HG03108 (cell line): ENCODE data around the gene ADORA2B.
"Not testable (repeated sequence)": the region's sequence is repeated elsewhere in the genome, so short reads cannot be mapped to it uniquely, and the experiment has no call there.

ENCODE experiments used
- ATAC-seq: cut with Tn5 transposase; IDR thresholded peaks from one replicate; pipeline ENCODE4 v1.9.1; 2021; ENCODE audit warnings: moderate library complexity; ENCODE audit not compliant: unreplicated experiment

The ADORA2B gene

GRCh38 chr17:15979013-15979412 lies 34.1 kb downstream of the ADORA2B start:
- ATAC-seq, result not testable (repeated sequence)

DNA sequence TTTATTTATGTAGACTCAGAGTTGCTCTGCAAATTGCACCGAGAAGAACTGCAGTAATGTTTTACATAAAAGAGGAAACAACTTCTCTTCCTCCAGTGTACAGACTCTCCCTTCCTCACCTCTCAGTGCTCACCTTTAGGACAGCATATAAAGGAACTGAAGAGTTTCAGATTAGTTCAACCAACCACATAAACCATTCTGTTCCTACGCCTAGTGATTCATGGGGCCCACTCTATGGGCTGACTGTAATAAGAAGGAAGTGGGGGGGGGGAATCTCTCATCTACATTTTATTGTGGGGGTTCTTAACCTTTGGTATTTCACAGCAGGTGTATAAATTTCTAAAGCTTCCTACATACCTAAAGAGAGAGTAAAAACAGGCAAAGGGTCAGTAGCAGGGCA lies 36.3 kb downstream of the ADORA2B start:
- no peak for ATAC-seq

GRCh38 chr17:15981646-15982580 lies 37.0 kb downstream of the ADORA2B start:
- ATAC-seq, result no peak

- no peak for ATAC-seq
These were observed 51.4 kb downstream of the ADORA2B start for GRCh38 chr17:15996322-15996721.

DNA sequence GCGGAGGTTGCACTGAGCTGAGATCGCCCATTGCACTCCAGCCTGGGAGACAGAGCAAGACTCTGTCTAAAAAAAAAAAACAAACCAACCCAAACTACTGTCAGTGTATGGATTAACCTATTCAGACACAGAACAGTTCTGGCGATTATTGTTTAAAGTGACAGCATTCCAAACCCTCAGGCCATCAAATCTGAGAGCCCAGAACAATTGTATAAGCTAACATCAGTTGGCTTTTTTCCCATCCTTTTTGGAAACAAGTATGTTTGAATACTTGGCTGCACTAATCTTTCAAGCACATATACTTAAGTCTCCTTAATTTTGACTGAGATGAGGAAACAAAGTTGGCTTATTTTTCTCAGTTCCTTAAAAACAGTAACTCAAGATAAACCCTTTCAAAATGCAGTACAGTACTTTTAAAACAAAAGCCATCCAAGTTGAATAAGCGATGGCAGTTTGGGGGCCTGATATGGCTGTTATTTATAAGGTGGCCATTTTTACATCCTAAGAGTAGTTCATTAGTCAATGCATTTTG lies 53.2 kb downstream of the ADORA2B start:
- no peak for ATAC-seq

GRCh38 chr17:15999141-15999973 lies 54.4 kb downstream of the ADORA2B start, which contains the start of the genes TTC19 and ZSWIM7:
Gene TTC19, plus strand, starts transcription at chr17:15999824. Its CDS starts 25 bp downstream, at chr17:15999849.
Gene ZSWIM7, minus strand, starts transcription at chr17:15999704. Its CDS starts 110 bp downstream, at chr17:15999594.
- ATAC-seq, result peak; percentile 90

- ATAC-seq, result peak; percentile 7
These were observed 55.3 kb downstream of the ADORA2B start for GRCh38 chr17:15999974-16000827.

DNA sequence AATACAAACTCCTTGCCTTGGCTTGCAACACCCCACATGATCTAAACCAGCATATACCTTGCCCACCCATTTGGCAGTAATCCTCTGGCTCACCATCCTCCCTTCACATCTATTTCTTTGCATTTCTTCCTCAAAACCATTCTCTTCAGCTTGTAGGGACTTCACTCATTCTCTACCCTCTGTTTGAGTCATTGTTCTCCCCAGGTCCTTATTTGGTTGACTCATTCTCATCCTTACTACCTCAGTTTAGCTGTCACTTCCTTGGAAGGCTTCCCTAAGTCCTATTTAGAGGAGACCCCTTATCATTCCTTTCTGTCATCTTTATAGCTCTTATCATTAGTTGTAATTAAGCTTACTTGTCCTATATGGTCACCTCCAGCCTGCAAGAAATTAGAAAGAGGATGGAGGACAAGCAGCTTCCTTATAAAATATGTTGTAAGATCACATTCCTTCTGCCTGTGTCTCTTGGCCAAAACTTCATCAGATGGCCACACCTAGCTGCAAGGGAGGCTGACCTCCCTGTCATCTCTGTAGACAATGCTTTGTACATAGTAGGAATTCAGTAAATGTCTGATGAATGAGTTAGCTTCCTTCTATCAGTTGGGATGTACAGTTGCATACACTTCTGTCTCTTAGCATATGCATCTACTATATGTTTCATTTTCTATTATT lies 56.4 kb downstream of the ADORA2B start:
- ATAC-seq, result no peak

DNA sequence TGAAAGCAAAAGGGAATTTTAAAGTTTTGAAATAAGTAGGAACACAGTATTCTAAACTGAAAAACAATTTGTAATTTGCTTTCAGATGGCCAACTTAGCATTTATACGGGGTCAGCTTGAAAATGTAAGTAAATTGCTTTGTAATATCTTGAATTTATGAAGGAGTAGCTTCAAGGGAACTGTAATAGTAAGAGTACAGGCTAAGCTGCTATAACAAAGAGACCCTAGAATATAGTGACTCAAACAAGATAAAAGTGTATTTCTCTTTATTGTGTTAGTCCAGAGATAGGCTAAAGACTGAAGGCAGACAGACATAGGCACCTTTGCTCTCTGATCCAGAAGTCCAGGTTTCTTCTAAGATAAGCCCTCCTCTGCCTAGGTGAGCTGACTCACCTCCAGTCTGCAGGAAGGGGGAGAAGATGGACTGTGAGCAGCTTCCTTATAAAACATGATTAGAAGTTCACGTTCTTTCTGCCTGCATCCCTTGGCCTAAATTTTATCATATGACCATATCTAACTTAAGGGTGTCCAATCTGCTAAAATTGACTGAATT lies 57.9 kb downstream of the ADORA2B start:
- ATAC-seq, result no peak

DNA sequence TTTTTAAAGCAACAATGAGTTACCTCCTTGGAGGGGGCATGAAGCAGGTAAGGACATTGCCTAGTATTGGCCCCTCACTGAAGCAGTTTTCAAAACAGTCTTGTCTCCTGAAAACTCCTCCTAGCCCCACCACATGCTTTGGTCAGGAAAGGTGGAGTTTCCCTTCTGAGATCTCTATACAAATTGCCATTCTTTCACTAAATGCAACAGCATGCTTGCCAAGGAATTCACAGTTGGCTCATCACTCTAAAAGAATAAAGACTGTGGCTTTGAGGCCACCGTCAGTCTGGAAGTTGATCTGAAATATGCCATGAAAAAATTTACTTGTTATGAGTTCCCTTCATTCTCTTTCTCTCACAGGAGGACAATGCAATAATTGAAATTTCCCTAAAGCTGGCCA lies 58.9 kb downstream of the ADORA2B start:
- no peak for ATAC-seq

- no peak for ATAC-seq
These were observed 60.7 kb downstream of the ADORA2B start for GRCh38 chr17:16005636-16006035.

DNA sequence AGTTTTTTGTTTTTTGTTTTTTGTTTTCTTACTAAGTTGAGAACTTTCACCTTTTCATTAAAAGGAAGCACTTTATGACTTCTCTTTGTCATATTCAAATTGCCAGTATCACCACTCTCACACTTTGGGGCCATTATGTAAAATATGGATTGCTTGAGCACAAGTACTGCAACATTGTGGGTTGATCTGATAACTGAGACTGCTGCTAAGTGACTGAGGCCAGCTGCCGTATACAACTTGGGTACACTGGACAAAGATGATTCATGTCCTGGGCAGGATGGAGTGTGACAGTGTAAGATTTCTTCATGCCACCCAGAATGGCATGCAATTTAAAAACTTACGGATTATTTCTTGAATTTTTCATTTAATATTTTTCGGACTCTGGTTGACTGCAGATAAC lies 62.5 kb downstream of the ADORA2B start:
- ATAC-seq, result no peak

- no peak for ATAC-seq
These were observed 69.0 kb downstream of the ADORA2B start for GRCh38 chr17:16013943-16014407.

GRCh38 chr17:16019347-16019746 lies 74.4 kb downstream of the ADORA2B start:
- ATAC-seq, result no peak

- no peak for ATAC-seq
These were observed 79.0 kb downstream of the ADORA2B start for GRCh38 chr17:16023881-16024280.

DNA sequence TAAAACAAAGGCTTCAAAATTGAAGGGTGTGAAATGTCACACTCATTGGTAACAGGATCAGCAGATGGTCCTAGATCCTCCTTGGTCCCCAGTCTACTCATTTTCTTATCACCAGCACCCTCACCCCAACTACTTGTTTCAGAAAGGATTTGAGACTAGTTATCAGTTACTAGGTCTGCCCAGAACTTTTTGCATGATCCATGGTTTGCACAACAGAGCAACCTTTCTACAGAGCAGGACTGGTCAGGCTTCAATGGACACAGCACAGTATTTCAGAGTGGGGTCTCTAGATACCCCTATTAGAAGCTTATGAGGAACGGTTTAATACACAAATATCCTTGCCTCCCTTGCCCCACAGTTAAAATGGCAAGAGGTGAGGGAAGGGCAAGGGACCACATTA lies 80.3 kb downstream of the ADORA2B start:
- no peak for ATAC-seq
